Neural cell (in vitro differentiated cells): ENCODE measurements around the gene APRT.

ENCODE experiments used
- CTCF ChIP-seq: fragments of 450-650 bp; IDR thresholded peaks from 2 replicates; pipeline ENCODE4 v1.5.1; 2014; ENCODE audit warnings: antibody characterized with exemption, mild to moderate bottlenecking, moderate library complexity; ENCODE audit not compliant: poor library complexity, severe bottlenecking
- EZH2 ChIP-seq: fragments of 200-600, 300-800 bp; shearing (Covaris generic), sonication (generic); IDR thresholded peaks from 2 replicates; pipeline ENCODE4 v1.6.1; 2014; ENCODE audit warnings: antibody characterized with exemption, low read length, borderline replicate concordance, mild to moderate bottlenecking; ENCODE audit not compliant: insufficient read depth, poor library complexity, severe bottlenecking
- REST ChIP-seq: IDR thresholded peaks from 2 replicates; pipeline ENCODE4 v1.6.1; 2012; ENCODE audit warnings: borderline replicate concordance

- TF ChIP-seq EZH2 (no peak), CTCF (no peak), REST (no peak)
Measured at GRCh38 chr16:88809068-88809675, 2.6 kb downstream of the APRT start.
